GM12878 (cell line): Measurements from ENCODE around the gene ASMTL. TPM values are rescaled to one million over a fixed set of nuclear protein-coding genes. Genes with fewer than 3 reads are reported as not detected.

ENCODE experiments used
- ATAC-seq: fragments of 200-7000 bp; cut with Tn5 transposase; 3 replicates; pipeline ENCODE4 v1.9.1; 2020; ENCODE audit warnings: mild to moderate bottlenecking, moderate library complexity
- BruUV-seq: library from RNA; stranded (reverse); fragments of 400-500 nt; replicated peaks from 2 replicates; lab custom pipeline; 2021; lab: Mats Ljungman, UMichigan
- CTCF ChIA-PET: fragments of 300-600 bp; sonication (Branson Sonifier 250); formaldehyde crosslinking; extraction: SDS; loops from one replicate; lab custom pipeline; 2021; ENCODE audit warnings: inconsistent platforms; lab: Yijun Ruan, JAX
- POLR2A ChIA-PET: fragments of 350-600 bp; formaldehyde crosslinking; extraction: SDS; loops from one replicate; lab custom pipeline; 2021; ENCODE audit warnings: inconsistent platforms; lab: Charles Lee
- RAD21 ChIA-PET: fragments of 300-600 bp; sonication (Branson Sonifier 250); formaldehyde crosslinking; loops from one replicate; lab custom pipeline; 2023; ENCODE audit warnings: antibody characterized with exemption; ENCODE audit not compliant: unreplicated experiment; lab: Charles Lee
- SMC1A ChIA-PET: fragments of 300-600 bp; sonication (Branson Sonifier 250); formaldehyde crosslinking; loops from one replicate; lab custom pipeline; 2023; ENCODE audit not compliant: unreplicated experiment, uncharacterized antibody; lab: Charles Lee
- DNase-seq: peaks from one replicate; pipeline ENCODE4 v3.0.0-alpha.2; 2011; ENCODE audit warnings: low read depth, low spot score
- FAIRE-seq: peaks from 3 replicates; lab custom pipeline; 2011; peaks lifted over from hg19 to GRCh38; lab: Jason Lieb, UNC
- H2AFZ ChIP-seq: 2 replicates; pipeline ENCODE4 v1.6.0; 2011; ENCODE audit warnings: low read depth, low read length, control low read depth; ENCODE audit not compliant: control insufficient read depth
- H3K27ac ChIP-seq: 2 replicates; pipeline ENCODE4 v1.5.1; 2011; ENCODE audit warnings: control low read depth; ENCODE audit not compliant: control insufficient read depth, insufficient read depth
- H3K27me3 ChIP-seq, 2 experiments: replicated peaks in 1 of 2; 2 replicates each; pipeline versions ENCODE4 v1.6.0 to v1.6.1; 2011; ENCODE audit warnings: low read length in 1 of 2; ENCODE audit not compliant: control insufficient read depth in 2 of 2, insufficient read depth in 2 of 2
- H3K36me3 ChIP-seq, 2 experiments: 2 replicates each; pipeline ENCODE4 v1.5.1; 2011; ENCODE audit warnings: low read length in 1 of 2; ENCODE audit not compliant: control insufficient read depth in 2 of 2, insufficient read depth in 2 of 2
- H3K4me1 ChIP-seq: 2 replicates; pipeline ENCODE4 v1.6.1; 2011; ENCODE audit warnings: mild to moderate bottlenecking, low read length, moderate library complexity, mixed read lengths; ENCODE audit not compliant: control insufficient read depth, insufficient read depth
- H3K4me2 ChIP-seq: 2 replicates; pipeline ENCODE4 v1.6.0; 2011; ENCODE audit warnings: control low read depth; ENCODE audit not compliant: control insufficient read depth, insufficient read depth
- H3K4me3 ChIP-seq: fragments of 200-600 bp; sonication (generic); 2 replicates; pipeline ENCODE4 v1.5.1; 2016
- H3K79me2 ChIP-seq: 2 replicates; pipeline ENCODE4 v1.6.0; 2011; ENCODE audit warnings: low read length; ENCODE audit not compliant: control insufficient read depth, insufficient read depth
- H3K9ac ChIP-seq: 2 replicates; pipeline ENCODE4 v1.8.0; 2011; ENCODE audit warnings: low read length, control low read depth, mixed read lengths; ENCODE audit not compliant: control insufficient read depth, insufficient read depth
- H3K9me3 ChIP-seq: replicated peaks from 3 replicates; pipeline ENCODE4 v1.5.1; 2011; ENCODE audit warnings: mild to moderate bottlenecking, low read length; ENCODE audit not compliant: control insufficient read depth, insufficient read depth
- H4K20me1 ChIP-seq: 2 replicates; pipeline ENCODE4 v1.6.0; 2011; ENCODE audit not compliant: control insufficient read depth, insufficient read depth
- CBX3 ChIP-seq: fragments of 200-600 bp; sonication (generic); IDR thresholded peaks from 2 replicates; pipeline ENCODE4 v1.6.1; 2016; ENCODE audit warnings: low read depth, borderline replicate concordance
- CREM ChIP-seq: IDR thresholded peaks from 2 replicates; pipeline ENCODE4 v1.6.1; 2014; ENCODE audit warnings: antibody characterized with exemption, low read depth
- EGR1 ChIP-seq, 2 experiments: IDR thresholded peaks; 1 replicate in 1 of 2; 2 replicates in 1 of 2; pipeline ENCODE4 v1.6.1; 2011 to 2012; ENCODE audit warnings: low read depth in 2 of 2, low read length in 2 of 2, borderline replicate concordance in 1 of 2, mild to moderate bottlenecking in 1 of 2, moderate library complexity in 1 of 2
- EP300 ChIP-seq, 2 experiments: fragments of 150-350 bp in 1 of 2; IDR thresholded peaks; 2 replicates each; pipeline ENCODE4 v1.6.1; 2011 to 2012; ENCODE audit warnings: low read depth in 2 of 2, low read length in 2 of 2, borderline replicate concordance in 1 of 2, improper control_type of control experiment in 1 of 2, inconsistent platforms in 1 of 2; ENCODE audit not compliant: control insufficient read depth in 1 of 2
- KLF5 ChIP-seq: fragments of 450-650 bp; IDR thresholded peaks from 2 replicates; pipeline ENCODE4 v1.6.1; 2014; ENCODE audit warnings: mild to moderate bottlenecking; ENCODE audit not compliant: partially characterized antibody
- MTA2 ChIP-seq: fragments of 450-650 bp; IDR thresholded peaks from 2 replicates; pipeline ENCODE4 v1.6.1; 2016; ENCODE audit warnings: low read depth, mild to moderate bottlenecking, moderate library complexity
- NFIC ChIP-seq: IDR thresholded peaks from 2 replicates; pipeline ENCODE4 v1.6.1; 2012; ENCODE audit warnings: low read depth, mild to moderate bottlenecking, inconsistent platforms, low read length, moderate library complexity
- NR2C2 ChIP-seq: IDR thresholded peaks from 2 replicates; pipeline ENCODE4 v1.6.1; 2011; ENCODE audit warnings: borderline replicate concordance, low read depth; ENCODE audit not compliant: control insufficient read depth, insufficient read length
- PAX8 ChIP-seq: fragments of 450-650 bp; IDR thresholded peaks from 2 replicates; pipeline ENCODE4 v1.6.1; 2017; ENCODE audit warnings: mild to moderate bottlenecking, moderate library complexity
- PML ChIP-seq: IDR thresholded peaks from 2 replicates; pipeline ENCODE4 v1.6.1; 2012; ENCODE audit warnings: low read length, inconsistent platforms
- POLR2A ChIP-seq: IDR thresholded peaks from 2 replicates; pipeline ENCODE4 v1.6.1; 2011; ENCODE audit warnings: low read depth, mild to moderate bottlenecking, low read length
- YBX1 ChIP-seq: fragments of 450-650 bp; IDR thresholded peaks from 2 replicates; pipeline ENCODE4 v1.6.1; 2016; ENCODE audit warnings: antibody characterized with exemption
- WGBS: methylation state at CpG from one replicate; pipeline ENCODE4 v1.1.6; 2016; ENCODE audit warnings: low lambda C conversion rate; ENCODE audit not compliant: insufficient replicate concordance, insufficient coverage; ENCODE audit errors: missing lambda C conversion rate; 5-methylcytosine and 5-hydroxymethylcytosine counted together
- in situ Hi-C: fragments of 300-500 bp; cut with MboI; formaldehyde crosslinking; loops from 9 replicates; pipeline ENCODE4 v1.14.3; 2018; ENCODE audit warnings: mixed read lengths
- intact Hi-C: fragments of 100-400 bp; cut with micrococcal nuclease; formaldehyde crosslinking; loops from one replicate; pipeline ENCODE4 v1.14.2; 2022; ENCODE audit not compliant: unreplicated experiment
- polyA plus RNA-seq, 11 experiments: library from polyadenylated mRNA; depleted of rRNA in 4 of 11; unstranded in 6 of 11; stranded (reverse) in 5 of 11; fragments of >200 nt; fragmentation: Nextera tagmentation in 4 of 11; fragmentation: Illumina TruSeq in 1 of 11; extraction: Ambion mirVana in 4 of 11; extraction: Trizol in 1 of 11; gene quantifications; 1 replicate in 1 of 11; 2 replicates in 10 of 11; pipeline versions ENCODE4 v1.2.1 to v1.2.3, GENCODE V29; 2011 to 2016; ENCODE audit warnings: inconsistent platforms in 2 of 11, missing spikeins in 2 of 11, low read depth in 1 of 11
- total RNA-seq, 4 experiments: library from RNA; depleted of rRNA in 3 of 4; stranded (reverse); fragments of >200 nt in 3 of 4; fragmentation: Illumina TruSeq in 1 of 4; extraction: Trizol in 1 of 4; gene quantifications; 2 replicates each; pipeline versions ENCODE4 v1.2.1 to v1.2.3, GENCODE V29; 2013 to 2021
- TF ChIP-seq, protein P1 (sequence below): fragments of 450-650 bp; IDR thresholded peaks from 2 replicates; pipeline ENCODE4 v1.6.1; 2016; ENCODE audit warnings: mild to moderate bottlenecking, moderate library complexity, borderline replicate concordance
- TF ChIP-seq, protein P2 (sequence below): fragments of 450-650 bp; IDR thresholded peaks from 2 replicates; pipeline ENCODE4 v1.6.1; 2016; ENCODE audit warnings: mild to moderate bottlenecking

Gene ASMTL
- total and polyA plus RNA-seq, 10 of the 15 experiments (the other 5 are each of a cell fraction or from before 2014, with no cell fraction given): 1.6 to 51.9 (median 32.1) TPM

DNA sequence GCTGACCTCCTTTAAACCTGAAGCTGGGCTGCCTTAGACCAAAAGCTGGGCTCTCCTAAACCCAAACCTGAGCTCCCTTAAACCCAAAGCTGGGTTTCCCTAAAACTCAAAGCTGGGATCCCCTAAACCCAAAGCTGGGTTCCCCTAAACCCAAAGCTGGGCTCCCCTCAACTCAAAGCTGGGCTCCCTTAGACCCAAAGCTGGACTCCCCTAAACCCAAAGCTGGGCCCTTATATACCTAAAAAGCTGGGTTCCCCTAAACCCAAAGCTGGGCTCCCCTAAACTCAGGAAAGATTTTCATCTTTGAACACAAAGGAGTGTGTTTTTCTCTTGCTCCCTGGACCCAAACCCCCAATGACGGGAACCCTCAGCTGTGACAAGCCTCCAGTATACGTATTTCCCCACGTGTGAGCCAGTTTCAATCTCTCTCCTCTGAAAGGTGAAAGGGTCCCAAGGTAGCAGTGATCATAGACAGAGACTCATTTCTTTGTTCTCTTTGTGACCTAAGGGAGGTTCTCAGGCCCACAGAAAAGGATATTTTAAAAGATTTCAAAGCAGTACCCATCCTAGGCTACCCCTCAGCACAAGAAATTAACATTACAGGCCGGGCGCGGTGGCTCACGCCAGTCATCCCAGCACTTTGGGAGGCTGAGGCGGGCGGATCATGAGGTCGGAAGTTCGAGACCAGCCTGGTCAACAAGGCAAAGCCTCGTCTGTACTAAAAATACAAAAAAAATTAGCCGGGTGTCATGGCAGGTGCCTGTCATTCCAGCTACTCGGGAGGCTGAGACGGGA, 31.3 kb upstream of the ASMTL start:
- CTCF ChIA-PET: no interaction called here
- H4K20me1 ChIP-seq: no peaks in the 10 kb centered on the region
- peaks cover 5% of the 10 kb centered on the region for H3K9me3 ChIP-seq
- no peak overlapping the region for H2AFZ ChIP-seq
- ATAC-seq: peak; percentile 72
- BruUV-seq: TSS peak; percentile 21
- POLR2A ChIA-PET: no interaction called here
- peaks cover 15 to 23% of the 10 kb centered on the region in 2 experiments; a peak in 3 of 4 replicates for H3K36me3 ChIP-seq
- 4% methylated on average over 15 of the region's 15 CpGs for WGBS
- SMC1A ChIA-PET: no interaction called here
- in situ Hi-C loops (no loop called here), intact Hi-C loops (loop anchor here (1.0 to 5.0 kb wide), 4 partner anchors 8 to 98 kb away; no protein-coding TSS in a partner anchor)
- no peaks in the 10 kb centered on the region for H3K27me3 ChIP-seq
- H3K9ac ChIP-seq: peak overlapping the region; percentile 69
- no peak overlapping the region; the same call in 1 of the 2 replicates for H3K4me3 ChIP-seq
- RAD21 ChIA-PET: no interaction called here
- H3K79me2 ChIP-seq: peaks cover 45% of the 10 kb centered on the region
- peak overlapping the region; percentile 41; the same call in 1 of the 2 replicates for H3K4me2 ChIP-seq
- FAIRE-seq: peak; percentile 93
- peak overlapping the region; percentile 98 for H3K27ac ChIP-seq
- H3K4me1 ChIP-seq: peaks cover 70% of the 10 kb centered on the region
- DNase-seq: peak; percentile 88
- TF ChIP-seq CREM (peak; percentile 90), PML (0 out of 2 replicates have a peak, but pooled peaks have one; percentile 69), YBX1 (no peak), MTA2 (peak; percentile 61; the same call in 1 of the 2 replicates), NR2C2 (no peak), EGR1 (IDR thresholded peaks at IDR 0.05; ENCODE audit: borderline replicate concordance in 1 of 2, low read depth in 2 of 2, low read length in 2 of 2) (no peak), CBX3 (no peak), PAX8 (no peak), EP300 (IDR thresholded peaks at IDR 0.05; ENCODE audit: borderline replicate concordance in 1 of 2, control insufficient read depth in 1 of 2, low read depth in 2 of 2, low read length in 2 of 2) (peak; percentile 90 to 95; a peak in 3 of 4 replicates), POLR2A (peak; percentile 23; the same call in 1 of the 2 replicates), NFIC (peak; percentile 85), KLF5 (peak; percentile 83)
- TF ChIP-seq, protein P1, sequence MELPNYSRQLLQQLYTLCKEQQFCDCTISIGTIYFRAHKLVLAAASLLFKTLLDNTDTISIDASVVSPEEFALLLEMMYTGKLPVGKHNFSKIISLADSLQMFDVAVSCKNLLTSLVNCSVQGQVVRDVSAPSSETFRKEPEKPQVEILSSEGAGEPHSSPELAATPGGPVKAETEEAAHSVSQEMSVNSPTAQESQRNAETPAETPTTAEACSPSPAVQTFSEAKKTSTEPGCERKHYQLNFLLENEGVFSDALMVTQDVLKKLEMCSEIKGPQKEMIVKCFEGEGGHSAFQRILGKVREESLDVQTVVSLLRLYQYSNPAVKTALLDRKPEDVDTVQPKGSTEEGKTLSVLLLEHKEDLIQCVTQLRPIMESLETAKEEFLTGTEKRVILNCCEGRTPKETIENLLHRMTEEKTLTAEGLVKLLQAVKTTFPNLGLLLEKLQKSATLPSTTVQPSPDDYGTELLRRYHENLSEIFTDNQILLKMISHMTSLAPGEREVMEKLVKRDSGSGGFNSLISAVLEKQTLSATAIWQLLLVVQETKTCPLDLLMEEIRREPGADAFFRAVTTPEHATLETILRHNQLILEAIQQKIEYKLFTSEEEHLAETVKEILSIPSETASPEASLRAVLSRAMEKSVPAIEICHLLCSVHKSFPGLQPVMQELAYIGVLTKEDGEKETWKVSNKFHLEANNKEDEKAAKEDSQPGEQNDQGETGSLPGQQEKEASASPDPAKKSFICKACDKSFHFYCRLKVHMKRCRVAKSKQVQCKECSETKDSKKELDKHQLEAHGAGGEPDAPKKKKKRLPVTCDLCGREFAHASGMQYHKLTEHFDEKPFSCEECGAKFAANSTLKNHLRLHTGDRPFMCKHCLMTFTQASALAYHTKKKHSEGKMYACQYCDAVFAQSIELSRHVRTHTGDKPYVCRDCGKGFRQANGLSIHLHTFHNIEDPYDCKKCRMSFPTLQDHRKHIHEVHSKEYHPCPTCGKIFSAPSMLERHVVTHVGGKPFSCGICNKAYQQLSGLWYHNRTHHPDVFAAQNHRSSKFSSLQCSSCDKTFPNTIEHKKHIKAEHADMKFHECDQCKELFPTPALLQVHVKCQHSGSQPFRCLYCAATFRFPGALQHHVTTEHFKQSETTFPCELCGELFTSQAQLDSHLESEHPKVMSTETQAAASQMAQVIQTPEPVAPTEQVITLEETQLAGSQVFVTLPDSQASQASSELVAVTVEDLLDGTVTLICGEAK: no peak
- TF ChIP-seq, protein P2, sequence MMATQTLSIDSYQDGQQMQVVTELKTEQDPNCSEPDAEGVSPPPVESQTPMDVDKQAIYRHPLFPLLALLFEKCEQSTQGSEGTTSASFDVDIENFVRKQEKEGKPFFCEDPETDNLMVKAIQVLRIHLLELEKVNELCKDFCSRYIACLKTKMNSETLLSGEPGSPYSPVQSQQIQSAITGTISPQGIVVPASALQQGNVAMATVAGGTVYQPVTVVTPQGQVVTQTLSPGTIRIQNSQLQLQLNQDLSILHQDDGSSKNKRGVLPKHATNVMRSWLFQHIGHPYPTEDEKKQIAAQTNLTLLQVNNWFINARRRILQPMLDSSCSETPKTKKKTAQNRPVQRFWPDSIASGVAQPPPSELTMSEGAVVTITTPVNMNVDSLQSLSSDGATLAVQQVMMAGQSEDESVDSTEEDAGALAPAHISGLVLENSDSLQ: peak; percentile 83
